ENCODE data around the gene ESPL1.

ESPL1 gene

GRCh38 chr12:53234271-53234914 lies 33.7 kb upstream of the ESPL1 start:
- Histone ChIP-seq H3K9me2 (replicated peaks; ENCODE audit: insufficient read depth, low read length) (no peaks in the 10 kb centered on the region), H3K79me2 (ENCODE audit: insufficient read depth, low read length) (no peaks in the 10 kb centered on the region), H3K27me3 (ENCODE audit: low read length) (peaks cover 3% of the 10 kb centered on the region; the same call in 1 of the 2 replicates), H3K36me3 (ENCODE audit: low read length) (no peaks in the 10 kb centered on the region), H3K9me3 (ENCODE audit: insufficient read depth, low read length) (no peaks in the 10 kb centered on the region), H3K4me2 (ENCODE audit: low read depth, low read length, poor library complexity, severe bottlenecking) (no peak overlapping the region), H4K20me1 (ENCODE audit: low read depth, low read length) (no peaks in the 10 kb centered on the region), H3K9ac (ENCODE audit: low read length) (no peak overlapping the region), H2AFZ (ENCODE audit: low read depth, low read length, severe bottlenecking) (no peak overlapping the region), H3F3A (ENCODE audit: insufficient read depth) (no peaks in the 10 kb centered on the region), H3K27ac (ENCODE audit: low read depth, low read length) (no peak overlapping the region), H3K4me3 (ENCODE audit: insufficient read depth, low read length, poor library complexity, severe bottlenecking) (no peak overlapping the region)
- TF ChIP-seq EZH2phosphoT487 (conservative IDR thresholded peaks at IDR 0.05; ENCODE audit: low read length), result no peak
- TF ChIP-seq, protein P1, sequence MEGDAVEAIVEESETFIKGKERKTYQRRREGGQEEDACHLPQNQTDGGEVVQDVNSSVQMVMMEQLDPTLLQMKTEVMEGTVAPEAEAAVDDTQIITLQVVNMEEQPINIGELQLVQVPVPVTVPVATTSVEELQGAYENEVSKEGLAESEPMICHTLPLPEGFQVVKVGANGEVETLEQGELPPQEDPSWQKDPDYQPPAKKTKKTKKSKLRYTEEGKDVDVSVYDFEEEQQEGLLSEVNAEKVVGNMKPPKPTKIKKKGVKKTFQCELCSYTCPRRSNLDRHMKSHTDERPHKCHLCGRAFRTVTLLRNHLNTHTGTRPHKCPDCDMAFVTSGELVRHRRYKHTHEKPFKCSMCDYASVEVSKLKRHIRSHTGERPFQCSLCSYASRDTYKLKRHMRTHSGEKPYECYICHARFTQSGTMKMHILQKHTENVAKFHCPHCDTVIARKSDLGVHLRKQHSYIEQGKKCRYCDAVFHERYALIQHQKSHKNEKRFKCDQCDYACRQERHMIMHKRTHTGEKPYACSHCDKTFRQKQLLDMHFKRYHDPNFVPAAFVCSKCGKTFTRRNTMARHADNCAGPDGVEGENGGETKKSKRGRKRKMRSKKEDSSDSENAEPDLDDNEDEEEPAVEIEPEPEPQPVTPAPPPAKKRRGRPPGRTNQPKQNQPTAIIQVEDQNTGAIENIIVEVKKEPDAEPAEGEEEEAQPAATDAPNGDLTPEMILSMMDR (IDR thresholded peaks at IDR 0.05; ENCODE audit: insufficient read depth, low read length, poor library complexity, severe bottlenecking), result no peak

DNA sequence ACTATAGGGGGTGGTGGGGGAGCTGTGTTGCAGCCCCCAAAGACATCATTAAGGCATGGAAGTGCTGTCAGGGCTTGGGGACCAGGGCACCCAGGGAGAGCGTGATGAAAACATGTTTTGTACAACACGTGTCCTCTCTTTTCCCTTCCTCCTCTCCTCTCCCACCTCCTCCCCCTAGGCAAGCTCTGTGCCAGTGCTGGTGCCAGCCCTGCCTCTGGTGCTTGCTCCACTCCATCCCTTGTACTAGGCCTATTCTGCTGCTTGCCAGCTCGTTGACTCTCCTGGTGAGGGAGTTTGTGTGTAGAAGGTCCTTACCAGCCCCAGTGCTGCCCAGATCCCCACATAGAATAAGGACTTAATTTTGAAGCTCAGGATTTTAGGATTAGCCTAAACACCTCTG lies 32.9 kb upstream of the ESPL1 start:
- Histone ChIP-seq H3K27me3 (ENCODE audit: low read length) (peaks cover 3% of the 10 kb centered on the region; the same call in 1 of the 2 replicates), H2AFZ (ENCODE audit: low read depth, low read length, severe bottlenecking) (no peak overlapping the region), H3K27ac (ENCODE audit: low read depth, low read length) (no peak overlapping the region), H3K4me2 (ENCODE audit: low read depth, low read length, poor library complexity, severe bottlenecking) (no peak overlapping the region), H3K9ac (ENCODE audit: low read length) (no peak overlapping the region), H3K9me2 (replicated peaks; ENCODE audit: insufficient read depth, low read length) (no peaks in the 10 kb centered on the region), H4K20me1 (ENCODE audit: low read depth, low read length) (no peaks in the 10 kb centered on the region), H3K36me3 (ENCODE audit: low read length) (no peaks in the 10 kb centered on the region), H3K79me2 (ENCODE audit: insufficient read depth, low read length) (no peaks in the 10 kb centered on the region), H3K9me3 (ENCODE audit: insufficient read depth, low read length) (no peaks in the 10 kb centered on the region), H3F3A (ENCODE audit: insufficient read depth) (no peaks in the 10 kb centered on the region), H3K4me3 (ENCODE audit: insufficient read depth, low read length, poor library complexity, severe bottlenecking) (no peak overlapping the region)
- TF ChIP-seq EZH2phosphoT487 (conservative IDR thresholded peaks at IDR 0.05; ENCODE audit: low read length), result no peak
- TF ChIP-seq, protein P1 (IDR thresholded peaks at IDR 0.05; ENCODE audit: insufficient read depth, low read length, poor library complexity, severe bottlenecking), result no peak

DNA sequence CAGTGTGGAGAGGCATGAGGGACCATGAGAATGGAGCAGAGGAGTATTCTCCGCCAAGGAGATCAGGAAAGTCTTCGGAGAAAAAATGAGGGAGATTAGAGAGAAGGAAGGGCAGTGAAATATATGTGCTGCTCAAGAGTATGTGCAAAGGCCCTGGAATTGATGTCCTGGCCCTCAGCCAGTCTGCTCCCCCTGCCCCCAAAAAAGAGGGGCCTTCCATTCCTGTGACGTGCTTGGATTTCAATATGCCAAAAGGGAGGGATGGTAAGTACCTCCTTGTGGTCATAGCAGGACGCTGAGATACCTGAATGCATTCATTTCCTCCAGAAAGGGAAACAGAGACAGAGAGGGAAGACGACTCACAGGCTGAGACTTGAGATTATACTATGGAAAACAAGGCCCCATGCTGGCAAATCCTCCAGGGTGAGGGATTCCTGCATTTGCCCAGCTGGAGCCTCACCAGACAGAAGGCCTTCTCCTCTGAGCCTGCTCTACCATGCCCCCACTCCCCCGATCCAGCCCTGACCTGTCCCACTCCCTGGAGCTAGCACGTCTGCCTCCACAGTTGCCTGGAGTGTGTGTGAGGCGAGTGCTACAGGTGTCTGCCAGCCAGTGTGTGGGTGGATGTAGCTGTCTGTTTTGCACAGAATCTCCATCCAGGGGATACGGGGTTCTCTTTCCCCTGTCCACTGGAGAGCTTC lies 32.2 kb upstream of the ESPL1 start:
- Histone ChIP-seq H3K9me2 (replicated peaks; ENCODE audit: insufficient read depth, low read length) (no peaks in the 10 kb centered on the region), H2AFZ (ENCODE audit: low read depth, low read length, severe bottlenecking) (no peak overlapping the region), H3F3A (ENCODE audit: insufficient read depth) (no peaks in the 10 kb centered on the region), H4K20me1 (ENCODE audit: low read depth, low read length) (no peaks in the 10 kb centered on the region), H3K79me2 (ENCODE audit: insufficient read depth, low read length) (no peaks in the 10 kb centered on the region), H3K9ac (ENCODE audit: low read length) (no peak overlapping the region), H3K4me2 (ENCODE audit: low read depth, low read length, poor library complexity, severe bottlenecking) (no peak overlapping the region), H3K4me3 (ENCODE audit: insufficient read depth, low read length, poor library complexity, severe bottlenecking) (no peak overlapping the region), H3K27me3 (ENCODE audit: low read length) (peaks cover 3% of the 10 kb centered on the region; the same call in 1 of the 2 replicates), H3K27ac (ENCODE audit: low read depth, low read length) (no peak overlapping the region), H3K36me3 (ENCODE audit: low read length) (no peaks in the 10 kb centered on the region), H3K9me3 (ENCODE audit: insufficient read depth, low read length) (no peaks in the 10 kb centered on the region)
- no peak for TF ChIP-seq EZH2phosphoT487 (conservative IDR thresholded peaks at IDR 0.05; ENCODE audit: low read length)
- TF ChIP-seq, protein P1 (IDR thresholded peaks at IDR 0.05; ENCODE audit: insufficient read depth, low read length, poor library complexity, severe bottlenecking), result no peak
